AG09309 (cell line): ENCODE results near the gene RPS6KL1.

Experiments
- DNase-seq: peaks from one replicate; pipeline ENCODE4 v3.0.0-alpha.2; 2010; ENCODE audit warnings: low read depth
- H3K4me3 ChIP-seq: 2 replicates; pipeline ENCODE4 v1.5.1; 2011; ENCODE audit warnings: mild to moderate bottlenecking, low read depth, low read length, moderate library complexity; ENCODE audit not compliant: control insufficient read depth
- TF ChIP-seq, protein P1 (sequence below): IDR thresholded peaks from 2 replicates; pipeline ENCODE4 v1.5.1; 2011; ENCODE audit warnings: mild to moderate bottlenecking, low read depth, low read length, inconsistent platforms; ENCODE audit not compliant: insufficient read depth, control insufficient read depth; ENCODE audit errors: missing control alignments

Gene RPS6KL1

DNA sequence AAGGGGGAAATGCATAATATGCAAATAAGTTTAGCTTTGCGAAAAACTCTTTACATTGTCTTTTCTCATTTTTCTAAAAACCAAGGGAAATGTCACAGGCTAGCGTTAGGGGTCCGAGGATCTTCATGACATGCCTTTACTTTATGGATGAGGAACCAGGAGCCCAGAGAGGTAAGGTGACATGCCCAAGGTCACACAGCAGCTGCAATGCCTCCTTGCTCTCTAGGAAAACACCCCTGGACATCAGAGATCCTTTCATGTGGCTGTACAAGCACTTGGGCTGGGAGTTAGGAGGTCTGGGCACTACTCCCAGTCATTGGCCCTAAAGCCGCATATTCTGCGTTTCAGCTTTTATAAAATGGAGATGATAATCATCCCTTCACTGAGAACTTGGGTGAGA is 47.9 kb downstream of the RPS6KL1 start:
- TF ChIP-seq, protein P1, sequence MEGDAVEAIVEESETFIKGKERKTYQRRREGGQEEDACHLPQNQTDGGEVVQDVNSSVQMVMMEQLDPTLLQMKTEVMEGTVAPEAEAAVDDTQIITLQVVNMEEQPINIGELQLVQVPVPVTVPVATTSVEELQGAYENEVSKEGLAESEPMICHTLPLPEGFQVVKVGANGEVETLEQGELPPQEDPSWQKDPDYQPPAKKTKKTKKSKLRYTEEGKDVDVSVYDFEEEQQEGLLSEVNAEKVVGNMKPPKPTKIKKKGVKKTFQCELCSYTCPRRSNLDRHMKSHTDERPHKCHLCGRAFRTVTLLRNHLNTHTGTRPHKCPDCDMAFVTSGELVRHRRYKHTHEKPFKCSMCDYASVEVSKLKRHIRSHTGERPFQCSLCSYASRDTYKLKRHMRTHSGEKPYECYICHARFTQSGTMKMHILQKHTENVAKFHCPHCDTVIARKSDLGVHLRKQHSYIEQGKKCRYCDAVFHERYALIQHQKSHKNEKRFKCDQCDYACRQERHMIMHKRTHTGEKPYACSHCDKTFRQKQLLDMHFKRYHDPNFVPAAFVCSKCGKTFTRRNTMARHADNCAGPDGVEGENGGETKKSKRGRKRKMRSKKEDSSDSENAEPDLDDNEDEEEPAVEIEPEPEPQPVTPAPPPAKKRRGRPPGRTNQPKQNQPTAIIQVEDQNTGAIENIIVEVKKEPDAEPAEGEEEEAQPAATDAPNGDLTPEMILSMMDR: no peak
- no peak for DNase-seq
- no peak overlapping the region for H3K4me3 ChIP-seq

DNA sequence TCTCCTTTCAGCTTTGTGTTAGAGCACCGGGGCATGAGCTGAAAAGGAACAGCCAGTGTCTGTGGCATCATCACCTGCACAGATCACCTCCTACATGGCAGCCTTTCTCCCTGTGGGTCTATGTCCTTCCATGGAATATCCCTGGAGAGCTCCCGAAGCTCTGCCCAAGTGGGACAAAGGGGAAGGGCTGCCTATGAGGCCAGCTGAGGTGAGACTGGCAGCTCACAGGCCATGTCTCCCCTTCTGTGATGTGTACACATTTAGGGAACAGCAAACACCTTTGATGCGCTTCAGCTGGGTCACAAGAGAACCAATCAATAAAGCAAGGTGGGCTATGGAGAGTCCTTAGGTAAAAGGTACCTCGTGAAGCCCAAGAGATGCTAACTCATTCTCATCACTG is 51.2 kb downstream of the RPS6KL1 start:
- DNase-seq: no peak
- TF ChIP-seq, protein P1: no peak
- H3K4me3 ChIP-seq: no peak overlapping the region

DNA sequence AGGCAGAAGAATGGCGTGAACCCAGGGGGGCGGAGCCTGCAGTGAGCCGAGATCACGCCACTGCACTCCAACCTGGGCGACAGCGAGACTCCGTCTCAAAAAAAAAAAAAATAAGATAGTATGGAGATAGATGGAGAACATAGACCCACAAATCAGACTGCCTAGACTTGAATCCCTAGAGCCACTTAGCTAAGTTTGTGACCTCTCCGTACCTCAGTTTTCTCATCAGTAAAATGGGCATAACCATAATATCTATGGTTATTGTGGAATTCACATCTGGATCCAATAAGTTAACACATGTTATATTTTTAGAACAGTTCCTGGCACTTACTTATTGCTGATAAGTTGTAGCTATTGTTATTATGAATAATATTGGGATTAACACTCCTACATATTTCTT is 54.3 kb downstream of the RPS6KL1 start:
- DNase-seq: no peak
- TF ChIP-seq, protein P1: no peak
- H3K4me3 ChIP-seq: no peak overlapping the region

DNA sequence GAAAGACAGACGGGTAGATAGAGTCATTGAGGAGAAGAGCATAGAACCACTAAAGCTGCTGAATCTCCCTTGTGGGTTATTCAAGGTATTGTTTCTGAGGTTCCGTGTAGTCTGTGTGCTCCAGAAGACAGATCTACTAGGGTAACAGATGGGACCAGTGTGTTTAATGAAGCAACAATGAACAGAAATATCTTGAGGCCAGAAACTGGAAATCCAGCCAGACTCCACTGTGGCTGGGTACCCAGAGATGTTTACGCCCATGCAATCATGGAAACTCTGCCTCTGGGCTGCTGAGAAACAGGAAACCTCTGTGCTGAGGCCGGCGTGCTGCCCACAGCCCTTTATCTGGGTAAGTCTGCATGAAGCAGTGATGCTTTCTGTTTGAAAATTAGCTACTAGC is 55.4 kb downstream of the RPS6KL1 start:
- H3K4me3 ChIP-seq: no peak overlapping the region
- no peak for DNase-seq
- TF ChIP-seq, protein P1: no peak

DNA sequence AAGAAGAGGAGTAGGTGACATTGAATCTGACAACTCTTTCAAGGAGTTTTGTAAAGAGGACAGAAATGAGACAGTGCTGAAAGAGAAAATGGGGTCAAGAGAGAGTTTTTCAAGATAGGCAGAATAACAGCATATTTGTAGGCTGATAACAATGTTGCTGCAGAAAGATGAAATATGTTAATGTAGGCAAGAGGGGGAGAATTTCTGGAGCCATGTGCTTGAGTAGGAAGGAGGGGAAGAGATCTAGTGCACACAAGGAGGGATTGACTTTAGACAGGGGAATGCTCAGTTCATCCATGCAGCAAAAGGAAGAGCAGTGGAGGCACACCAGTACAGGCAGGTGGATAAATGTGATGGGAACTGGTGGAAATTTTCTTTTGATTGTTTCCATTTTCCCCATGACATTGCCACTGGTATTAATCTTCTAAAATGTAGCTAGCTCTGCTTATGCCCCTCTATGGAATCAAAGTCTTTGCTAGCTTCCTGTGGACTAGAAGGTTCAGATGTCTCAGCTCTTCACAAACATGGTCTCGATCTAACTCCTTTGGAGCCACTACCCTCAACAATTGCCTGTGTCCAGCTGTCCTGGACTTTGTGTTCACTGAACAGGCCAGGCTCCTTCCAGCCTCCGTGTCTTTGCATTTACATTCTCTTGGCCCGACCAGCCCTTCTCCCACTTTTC is 56.2 kb downstream of the RPS6KL1 start:
- no peak overlapping the region for H3K4me3 ChIP-seq
- DNase-seq: no peak
- TF ChIP-seq, protein P1: no peak

DNA sequence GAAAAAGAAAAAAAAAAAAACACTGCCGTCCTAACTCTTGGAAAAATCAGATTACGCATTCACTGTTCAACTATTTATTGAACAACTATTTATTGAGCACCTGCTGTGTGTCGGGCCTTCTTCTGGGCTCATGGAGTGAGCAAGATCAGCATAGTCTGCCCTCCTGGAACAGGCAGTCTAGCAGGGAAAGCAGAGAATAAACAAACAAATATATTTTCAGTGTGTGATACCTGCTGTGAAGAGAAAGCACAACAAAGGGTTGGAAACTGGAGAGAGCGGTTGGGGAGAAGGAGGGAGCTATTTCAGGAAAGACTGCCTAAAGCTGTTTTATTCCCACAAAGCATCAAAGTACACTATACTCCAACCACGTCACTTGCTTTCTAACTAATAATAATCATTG is 57.9 kb downstream of the RPS6KL1 start:
- H3K4me3 ChIP-seq: no peak overlapping the region
- no peak for DNase-seq
- TF ChIP-seq, protein P1: no peak
